ENCODE measurements around the gene CDC37L1.

Gene CDC37L1

GRCh38 chr9:4714266-4715016 is 35.1 kb downstream of the CDC37L1 start:
- DNase-seq = no peak

GRCh38 chr9:4716163-4716562 is 36.8 kb downstream of the CDC37L1 start:
- no peak for DNase-seq

- DNase-seq = peak in 7 of 56 donors; percentile 3 to 32 (median 12)
These were observed 38.4 kb downstream of the CDC37L1 start for GRCh38 chr9:4717815-4718214.

- no peak for DNase-seq
These were observed 39.5 kb downstream of the CDC37L1 start for GRCh38 chr9:4718911-4719310.

GRCh38 chr9:4721736-4722135 is 42.4 kb downstream of the CDC37L1 start:
- no peak for DNase-seq

GRCh38 chr9:4725706-4726442 is 46.5 kb downstream of the CDC37L1 start:
- no peak for DNase-seq

GRCh38 chr9:4727593-4727992 is 48.2 kb downstream of the CDC37L1 start:
- DNase-seq = no peak

- no peak for DNase-seq
These were observed 53.5 kb downstream of the CDC37L1 start for GRCh38 chr9:4732890-4733289.

GRCh38 chr9:4734150-4734549 is 54.8 kb downstream of the CDC37L1 start:
- no peak for DNase-seq

GRCh38 chr9:4738866-4739586 is 59.7 kb downstream of the CDC37L1 start:
- DNase-seq = no peak

- DNase-seq = no peak
These were observed 60.4 kb downstream of the CDC37L1 start for GRCh38 chr9:4739587-4740387.

- DNase-seq = no peak
These were observed 60.9 kb downstream of the CDC37L1 start for GRCh38 chr9:4740388-4740637.

GRCh38 chr9:4740638-4741364 is 61.4 kb downstream of the CDC37L1 start, which contains the start of gene AK3:
Gene AK3, minus strand, starts transcription at chr9:4741202. Its CDS starts 115 bp downstream, at chr9:4741087.
- DNase-seq = peak in 54 of 56 donors; percentile 12 to 89 (median 68)

- DNase-seq = peak in 34 of 56 donors; percentile 8 to 73 (median 39)
These were observed 62.2 kb downstream of the CDC37L1 start for GRCh38 chr9:4741365-4742089.

- DNase-seq = no peak
These were observed 62.9 kb downstream of the CDC37L1 start for GRCh38 chr9:4742246-4742645.

GRCh38 chr9:4743131-4743875 is 63.9 kb downstream of the CDC37L1 start:
- DNase-seq = peak in 1 of 56 donors; percentile 6

- DNase-seq = no peak
These were observed 67.1 kb downstream of the CDC37L1 start for GRCh38 chr9:4746278-4747030.

- no peak for DNase-seq
These were observed 69.2 kb downstream of the CDC37L1 start for GRCh38 chr9:4748612-4749011.

All from amygdala (tissue), 56 donors.